Gastrocnemius medialis (tissue), 4 donors: ENCODE measurements around the gene NTM. TPM values are rescaled to one million over a fixed set of nuclear protein-coding genes. Genes with fewer than 3 reads are reported as not detected.

Experiments
- ATAC-seq, 2 donors: fragments of 150-250 bp; one replicate each; pipeline ENCODE4 v1.9.1; 2016
- DNase-seq, 2 donors: peaks; one replicate each; pipeline ENCODE4 v3.0.0-alpha.2; 2019
- H3K27ac ChIP-seq, 4 donors: fragments of 200-600 bp; sonication (generic); 1 replicate in 1 of 4; 2 replicates in 3 of 4; pipeline ENCODE4 v1.5.1; 2016 to 2018; ENCODE audit warnings: mild to moderate bottlenecking in 2 of 4, moderate library complexity in 1 of 4
- H3K27me3 ChIP-seq, 3 donors: fragments of 200-600 bp; sonication (generic) in 2 of 3; 1 replicate in 1 of 3; 2 replicates in 2 of 3; pipeline versions ENCODE4 v1.5.1 to v1.6.0; 2016 to 2019; ENCODE audit warnings: mild to moderate bottlenecking in 1 of 3, moderate library complexity in 1 of 3
- H3K36me3 ChIP-seq, 2 donors: fragments of 200-600 bp; sonication (generic) in 1 of 2; one replicate each; pipeline ENCODE4 v1.5.1; 2017 to 2018
- H3K4me1 ChIP-seq, 2 donors: fragments of 200-600 bp; sonication (generic) in 1 of 2; one replicate each; pipeline ENCODE4 v1.5.1; 2016 to 2017; ENCODE audit warnings: mild to moderate bottlenecking in 2 of 2
- H3K4me3 ChIP-seq, 4 donors: fragments of 200-600 bp; sonication (generic) in 3 of 4; 1 replicate in 1 of 4; 2 replicates in 3 of 4; pipeline ENCODE4 v1.5.1; 2016 to 2019; ENCODE audit warnings: mild to moderate bottlenecking in 2 of 4
- H3K9me3 ChIP-seq, 3 donors: fragments of 200-600 bp; sonication (generic) in 2 of 3; 1 replicate in 1 of 3; 2 replicates in 2 of 3; pipeline ENCODE4 v1.5.1; 2016 to 2019
- POLR2A ChIP-seq, 2 donors: fragments of 450-650 bp; IDR thresholded peaks; one replicate each; pipeline ENCODE4 v1.6.1; 2017; ENCODE audit warnings: antibody characterized with exemption in 2 of 2, mild to moderate bottlenecking in 2 of 2, moderate library complexity in 2 of 2
- in situ Hi-C, 4 donors: fragments of 200-750 bp; cut with MboI; loops; one replicate each; pipeline versions ENCODE4 v1.15.0 to v1.8.0; 2017; ENCODE audit warnings: low sequenced_read_pairs in 4 of 4
- intact Hi-C: fragments of 100-400 bp; cut with DNase I; formaldehyde crosslinking; loops from one replicate; pipeline ENCODE4 v1.15.1; 2023; ENCODE audit warnings: low total_unique reads
- total RNA-seq, 4 donors: library from RNA; depleted of rRNA; stranded (reverse); fragments of >200 nt; gene quantifications; one replicate each; pipeline versions ENCODE4 v1.1.0 to v1.2.3, GENCODE V29; 2016
- TF ChIP-seq, protein P1 (sequence below), 5 experiments: fragments of 450-650 bp in 3 of 5; fragments of 200-600 bp in 2 of 5; sonication (generic) in 2 of 5; IDR thresholded peaks in 4 of 5; conservative IDR thresholded peaks in 1 of 5; 1 replicate in 4 of 5; 2 replicates in 1 of 5; pipeline ENCODE4 v1.5.1; 2016 to 2019; ENCODE audit warnings: antibody characterized with exemption in 5 of 5, mild to moderate bottlenecking in 3 of 5, moderate library complexity in 3 of 5

Gene NTM
- total RNA-seq, 4 donors from 2014 or later, result 0.69 TPM; not detected in 3

DNA sequence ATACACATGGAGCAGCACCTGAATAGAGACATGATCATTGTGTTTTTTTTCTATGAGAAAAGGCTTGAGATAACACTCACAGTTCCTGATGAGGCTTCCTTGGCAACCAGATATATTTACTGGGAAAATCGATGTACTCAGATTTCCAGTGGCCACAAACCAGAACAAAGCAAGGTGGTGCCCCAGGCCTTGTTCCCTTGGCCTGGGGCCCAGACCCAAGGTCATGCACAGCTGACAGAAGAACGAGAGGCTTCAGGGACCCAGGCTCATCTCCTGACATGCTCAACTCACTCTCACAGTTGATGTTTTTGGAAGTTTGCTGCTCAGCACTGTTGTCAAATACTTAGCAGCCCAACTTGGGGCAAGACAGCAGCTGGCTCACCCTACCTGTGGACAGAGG, 281.8 kb downstream of the NTM start:
- DNase-seq, result no peak
- in situ Hi-C loops, result loop anchor here in 2 of 4 donors (25.0 kb wide), 1 partner anchor 590 kb away; no protein-coding TSS in a partner anchor
- TF ChIP-seq, protein P1, sequence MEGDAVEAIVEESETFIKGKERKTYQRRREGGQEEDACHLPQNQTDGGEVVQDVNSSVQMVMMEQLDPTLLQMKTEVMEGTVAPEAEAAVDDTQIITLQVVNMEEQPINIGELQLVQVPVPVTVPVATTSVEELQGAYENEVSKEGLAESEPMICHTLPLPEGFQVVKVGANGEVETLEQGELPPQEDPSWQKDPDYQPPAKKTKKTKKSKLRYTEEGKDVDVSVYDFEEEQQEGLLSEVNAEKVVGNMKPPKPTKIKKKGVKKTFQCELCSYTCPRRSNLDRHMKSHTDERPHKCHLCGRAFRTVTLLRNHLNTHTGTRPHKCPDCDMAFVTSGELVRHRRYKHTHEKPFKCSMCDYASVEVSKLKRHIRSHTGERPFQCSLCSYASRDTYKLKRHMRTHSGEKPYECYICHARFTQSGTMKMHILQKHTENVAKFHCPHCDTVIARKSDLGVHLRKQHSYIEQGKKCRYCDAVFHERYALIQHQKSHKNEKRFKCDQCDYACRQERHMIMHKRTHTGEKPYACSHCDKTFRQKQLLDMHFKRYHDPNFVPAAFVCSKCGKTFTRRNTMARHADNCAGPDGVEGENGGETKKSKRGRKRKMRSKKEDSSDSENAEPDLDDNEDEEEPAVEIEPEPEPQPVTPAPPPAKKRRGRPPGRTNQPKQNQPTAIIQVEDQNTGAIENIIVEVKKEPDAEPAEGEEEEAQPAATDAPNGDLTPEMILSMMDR (IDR thresholded peaks at IDR 0.05 in 4 of 5, conservative IDR thresholded peaks at IDR 0.05 in 1 of 5), result no peak
- TF ChIP-seq POLR2A (IDR thresholded peaks at IDR 0.05), result no peak
- H3K9me3 ChIP-seq, result no peaks in the 10 kb centered on the region
- intact Hi-C loops, result no loop called here
- no peak overlapping the region for H3K27ac ChIP-seq
- no peak for ATAC-seq
- H3K27me3 ChIP-seq, result no peaks in the 10 kb centered on the region
- H3K4me1 ChIP-seq, result no peaks in the 10 kb centered on the region
- no peaks in the 10 kb centered on the region for H3K36me3 ChIP-seq
- no peak overlapping the region for H3K4me3 ChIP-seq

DNA sequence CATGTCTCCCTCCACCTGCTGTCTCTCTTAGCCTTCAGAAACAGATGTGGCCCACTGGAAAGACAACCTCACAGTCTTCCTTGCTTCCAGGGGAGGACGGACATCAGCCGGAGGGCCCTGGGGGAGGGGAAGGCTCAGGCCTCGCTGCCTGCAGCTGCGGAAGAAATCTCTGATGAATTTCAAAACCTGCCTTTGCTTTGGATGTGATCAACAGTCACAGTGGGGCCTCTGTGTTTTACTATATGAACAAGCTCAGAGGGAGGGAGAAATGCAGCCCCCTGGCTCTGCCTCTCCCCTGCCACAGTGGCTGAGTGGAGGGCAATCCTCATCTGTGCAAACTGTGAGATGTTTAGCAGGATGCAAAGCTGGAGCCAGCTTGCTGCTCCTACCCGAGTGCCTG, 282.8 kb downstream of the NTM start:
- ATAC-seq (no peak), DNase-seq (no peak)
- in situ Hi-C loops, result loop anchor here in 2 of 4 donors (25.0 kb wide), 1 partner anchor 591 kb away; no protein-coding TSS in a partner anchor
- Histone ChIP-seq H3K4me1 (no peaks in the 10 kb centered on the region), H3K4me3 (no peak overlapping the region), H3K27me3 (no peaks in the 10 kb centered on the region), H3K9me3 (no peaks in the 10 kb centered on the region), H3K36me3 (no peaks in the 10 kb centered on the region), H3K27ac (no peak overlapping the region)
- TF ChIP-seq, protein P1 (IDR thresholded peaks at IDR 0.05 in 4 of 5, conservative IDR thresholded peaks at IDR 0.05 in 1 of 5), result no peak
- no peak for TF ChIP-seq POLR2A (IDR thresholded peaks at IDR 0.05)
- intact Hi-C loops, result no loop called here

DNA sequence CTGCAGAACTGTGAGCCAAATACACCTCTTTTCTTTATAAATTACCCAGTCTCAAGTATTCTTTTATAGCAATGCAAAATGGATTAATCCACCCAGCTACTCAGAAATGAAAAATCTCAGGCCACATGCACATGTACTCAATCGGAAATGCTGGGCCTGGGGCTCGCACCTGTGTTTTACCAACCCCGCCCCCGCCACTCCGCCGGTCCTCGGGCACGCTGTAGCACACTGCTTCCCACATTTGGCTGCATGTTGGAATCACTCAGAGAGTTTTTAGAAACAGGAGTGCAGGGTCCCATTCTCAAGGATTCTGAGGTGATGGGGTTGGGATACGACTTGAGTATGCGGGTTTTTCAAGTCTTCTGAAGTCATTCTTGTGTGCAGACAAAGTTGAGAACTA, 284.4 kb downstream of the NTM start:
- Histone ChIP-seq H3K27ac (no peak overlapping the region), H3K27me3 (no peaks in the 10 kb centered on the region), H3K4me3 (no peak overlapping the region), H3K9me3 (no peaks in the 10 kb centered on the region), H3K4me1 (no peaks in the 10 kb centered on the region), H3K36me3 (no peaks in the 10 kb centered on the region)
- in situ Hi-C loops (loop anchor here in 2 of 4 donors (25.0 kb wide), 1 partner anchor 593 kb away; no protein-coding TSS in a partner anchor), intact Hi-C loops (no loop called here)
- ATAC-seq (no peak), DNase-seq (no peak)
- no peak for TF ChIP-seq POLR2A (IDR thresholded peaks at IDR 0.05)
- TF ChIP-seq, protein P1 (IDR thresholded peaks at IDR 0.05 in 4 of 5, conservative IDR thresholded peaks at IDR 0.05 in 1 of 5), result no peak

DNA sequence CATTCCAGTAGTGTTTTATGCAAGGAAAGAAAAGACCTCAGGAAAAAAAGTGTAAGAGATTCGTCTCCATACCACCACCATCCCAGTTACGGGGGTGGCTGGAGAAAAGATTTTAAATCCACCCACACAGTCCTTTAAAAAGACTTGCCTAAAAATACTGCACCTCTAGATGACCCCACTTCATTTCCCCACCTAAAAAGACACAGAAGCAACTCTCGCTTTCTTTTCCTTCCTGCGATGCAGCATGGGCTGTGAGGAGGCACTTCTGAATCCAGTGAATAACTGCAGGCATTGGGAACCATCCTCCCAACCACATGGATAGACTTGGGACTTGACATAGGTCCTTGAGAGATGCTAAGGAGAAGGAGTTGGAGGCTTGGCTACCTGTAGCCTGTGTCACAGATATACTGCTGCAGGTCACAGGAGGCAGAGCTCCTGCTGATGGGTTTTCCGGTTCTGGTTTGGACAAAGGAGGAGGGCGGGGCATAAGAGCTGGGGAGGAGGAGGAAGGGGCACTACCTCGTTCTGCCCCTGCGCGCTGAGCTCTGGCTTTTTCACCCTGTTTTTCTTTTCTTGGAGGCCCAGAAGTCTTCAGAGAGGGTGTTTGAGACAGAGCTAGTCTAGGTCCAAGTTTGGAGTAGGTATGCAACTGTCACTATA, 285.9 kb downstream of the NTM start:
- in situ Hi-C loops, result loop anchor here in 2 of 4 donors (25.0 kb wide), 1 partner anchor 594 kb away; no protein-coding TSS in a partner anchor

More for the DNA sequence above, 285.9 kb downstream of the NTM start:
- TF ChIP-seq, protein P1 (IDR thresholded peaks at IDR 0.05 in 4 of 5, conservative IDR thresholded peaks at IDR 0.05 in 1 of 5), result no peak
- TF ChIP-seq POLR2A (IDR thresholded peaks at IDR 0.05), result no peak
- no peaks in the 10 kb centered on the region for H3K4me1 ChIP-seq
- H3K36me3 ChIP-seq, result no peaks in the 10 kb centered on the region
- H3K4me3 ChIP-seq, result no peak overlapping the region
- DNase-seq, result no peak
- H3K9me3 ChIP-seq, result no peaks in the 10 kb centered on the region
- ATAC-seq, result no peak
- H3K27ac ChIP-seq, result no peak overlapping the region
- no peaks in the 10 kb centered on the region for H3K27me3 ChIP-seq
- intact Hi-C loops, result no loop called here
